AG04449 (cell line): ENCODE measurements around the gene GPX2.

ENCODE experiments used
- CTCF ChIA-PET: fragments of 350-600 bp; formaldehyde crosslinking; extraction: SDS; loops from one replicate; lab custom pipeline; 2021; ENCODE audit warnings: antibody characterized with exemption; lab: Yijun Ruan, JAX
- POLR2A ChIA-PET: fragments of 400-600, 350-600 bp; formaldehyde crosslinking; extraction: SDS; loops from one replicate; lab custom pipeline; 2020; ENCODE audit warnings: antibody characterized with exemption, inconsistent platforms; lab: Yijun Ruan, JAX
- DNase-seq: peaks from one replicate; pipeline ENCODE4 v3.0.0-alpha.2; 2010; ENCODE audit warnings: low read depth, low spot score
- H3K4me3 ChIP-seq: 2 replicates; pipeline ENCODE4 v1.5.1; 2011; ENCODE audit warnings: low read depth, mild to moderate bottlenecking, control low read depth, low read length
- TF ChIP-seq, protein P1 (sequence below): IDR thresholded peaks from one replicate; pipeline ENCODE4 v1.5.1; 2011; ENCODE audit warnings: mild to moderate bottlenecking, moderate library complexity, low read length, control low read depth, inconsistent platforms; ENCODE audit not compliant: insufficient read depth; ENCODE audit errors: missing control alignments

GPX2 gene

DNA sequence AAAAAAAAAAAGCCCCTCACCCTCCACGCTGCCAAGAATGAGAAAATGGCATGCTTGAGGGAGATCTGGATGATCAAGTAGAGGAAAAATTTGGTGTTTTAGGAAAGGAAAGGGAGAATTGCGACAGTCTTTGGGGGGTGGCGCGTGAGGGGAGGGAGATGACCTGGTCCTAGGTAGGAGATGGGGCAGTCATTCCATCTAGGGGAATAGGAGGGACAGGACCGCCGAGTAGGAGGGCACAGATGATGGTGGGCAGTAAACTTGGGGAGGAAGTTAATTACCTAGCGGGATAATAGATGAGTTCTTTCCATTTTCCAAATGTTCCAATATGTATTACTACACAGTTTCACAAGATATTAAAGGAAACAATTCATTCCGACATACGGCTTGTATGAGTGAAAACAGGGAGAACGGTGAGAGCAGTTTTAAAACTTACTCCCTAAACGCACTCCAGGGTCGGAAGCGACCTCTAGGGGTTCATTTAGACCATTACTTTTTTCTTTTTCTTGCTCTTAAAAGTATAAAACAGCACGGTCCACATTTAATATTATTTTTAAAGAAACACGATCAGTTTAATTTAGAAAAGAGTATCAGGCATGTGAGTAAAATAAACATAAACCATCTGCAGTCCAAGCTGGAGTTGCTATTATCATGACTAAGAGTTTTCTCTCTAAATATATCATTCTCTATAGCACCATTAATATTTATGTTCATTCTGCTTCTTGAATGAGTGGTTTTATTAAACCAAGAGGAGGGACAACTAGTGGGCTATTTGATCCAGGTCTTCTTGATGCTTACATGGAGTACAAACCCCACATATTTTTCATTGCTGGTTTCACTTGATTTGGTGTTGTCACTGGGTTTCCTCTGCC lies 41.1 kb upstream of the GPX2 start:
- POLR2A ChIA-PET = no interaction called here
- CTCF ChIA-PET = interaction anchor here (0.8 to 16.5 kb wide), 13 partner anchors 10 to 559 kb away, joined by 3 to 277 read pairs (median 5); partner anchors contain the start of gene RAB15
- peak; percentile 24 for DNase-seq
- peak overlapping the region; percentile 42 for H3K4me3 ChIP-seq
- TF ChIP-seq, protein P1, sequence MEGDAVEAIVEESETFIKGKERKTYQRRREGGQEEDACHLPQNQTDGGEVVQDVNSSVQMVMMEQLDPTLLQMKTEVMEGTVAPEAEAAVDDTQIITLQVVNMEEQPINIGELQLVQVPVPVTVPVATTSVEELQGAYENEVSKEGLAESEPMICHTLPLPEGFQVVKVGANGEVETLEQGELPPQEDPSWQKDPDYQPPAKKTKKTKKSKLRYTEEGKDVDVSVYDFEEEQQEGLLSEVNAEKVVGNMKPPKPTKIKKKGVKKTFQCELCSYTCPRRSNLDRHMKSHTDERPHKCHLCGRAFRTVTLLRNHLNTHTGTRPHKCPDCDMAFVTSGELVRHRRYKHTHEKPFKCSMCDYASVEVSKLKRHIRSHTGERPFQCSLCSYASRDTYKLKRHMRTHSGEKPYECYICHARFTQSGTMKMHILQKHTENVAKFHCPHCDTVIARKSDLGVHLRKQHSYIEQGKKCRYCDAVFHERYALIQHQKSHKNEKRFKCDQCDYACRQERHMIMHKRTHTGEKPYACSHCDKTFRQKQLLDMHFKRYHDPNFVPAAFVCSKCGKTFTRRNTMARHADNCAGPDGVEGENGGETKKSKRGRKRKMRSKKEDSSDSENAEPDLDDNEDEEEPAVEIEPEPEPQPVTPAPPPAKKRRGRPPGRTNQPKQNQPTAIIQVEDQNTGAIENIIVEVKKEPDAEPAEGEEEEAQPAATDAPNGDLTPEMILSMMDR = peak; percentile 59

DNA sequence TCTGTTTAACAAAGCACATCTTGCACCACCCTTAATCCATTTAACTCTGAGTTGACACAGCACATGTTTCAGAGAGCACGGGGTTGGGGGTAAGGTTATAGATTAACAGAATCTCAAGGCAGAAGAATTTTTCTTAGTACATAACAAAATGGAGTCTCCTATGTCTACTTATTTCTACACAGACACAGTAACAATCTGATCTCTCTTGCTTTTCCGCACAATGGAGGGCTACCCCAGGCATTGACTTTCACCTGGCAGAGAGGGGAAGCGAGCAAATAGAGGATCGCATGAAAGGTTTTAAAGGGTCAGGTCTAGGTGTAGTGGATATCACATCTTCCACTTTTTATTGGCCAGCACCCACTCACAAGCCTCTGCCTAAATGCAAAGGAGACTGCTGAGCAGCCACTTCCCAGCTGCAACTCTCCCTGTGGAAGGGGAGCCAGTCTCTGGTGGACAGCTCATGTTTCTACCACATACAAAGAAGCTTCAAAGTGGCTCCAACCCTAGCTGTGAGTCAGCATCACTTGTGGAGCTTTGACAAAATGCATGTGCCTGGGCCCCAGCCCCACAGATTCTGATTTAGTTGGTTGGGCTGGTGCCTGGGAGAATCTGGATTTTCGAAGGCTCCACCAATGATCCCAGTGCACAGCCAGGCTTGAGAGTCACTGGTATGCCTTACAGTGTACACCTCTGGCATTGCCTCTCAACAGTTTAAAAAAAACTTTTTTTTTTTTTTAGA lies 37.0 kb upstream of the GPX2 start:
- ChIA-PET CTCF (interaction anchor here (1.0 to 16.5 kb wide), 4 partner anchors 10 to 156 kb away, joined by 3 to 277 read pairs (median 95); no protein-coding TSS in a partner anchor), POLR2A (interaction anchor here (0.6 kb wide), 1 partner anchor 8 kb away, joined by 3 read pairs; no protein-coding TSS in a partner anchor)
- no peak overlapping the region for H3K4me3 ChIP-seq
- TF ChIP-seq, protein P1 = no peak
- DNase-seq = no peak

DNA sequence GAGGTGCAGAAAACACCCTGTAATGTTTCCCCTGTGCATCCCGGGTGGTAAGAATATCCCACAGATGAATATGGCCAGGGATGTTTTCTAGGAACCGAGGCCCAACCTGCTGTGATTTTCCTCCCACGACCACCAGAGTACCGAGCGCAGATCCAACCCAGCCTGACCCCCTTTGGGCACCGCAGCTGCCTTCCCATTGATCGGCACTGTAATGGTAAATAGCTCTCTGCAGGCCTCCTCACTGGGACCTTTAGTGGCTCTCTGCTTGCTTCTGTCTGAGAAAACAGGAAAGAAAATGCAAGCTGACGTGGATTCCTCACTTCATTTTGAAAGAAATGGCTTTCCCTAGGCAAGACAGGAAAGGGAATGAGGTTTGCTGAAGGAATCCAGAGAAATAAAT lies 32.0 kb upstream of the GPX2 start:
- ChIA-PET CTCF (interaction anchor here (1.3 to 9.1 kb wide), 2 partner anchors 10 to 45 kb away, joined by 7 to 111 read pairs; partner anchors contain the start of gene FNTB), POLR2A (interaction anchor here (1.1 kb wide), 1 partner anchor 12 kb away, joined by 6 read pairs; the partner anchor contains the start of gene FNTB)
- no peak overlapping the region for H3K4me3 ChIP-seq
- TF ChIP-seq, protein P1 = no peak
- no peak for DNase-seq

DNA sequence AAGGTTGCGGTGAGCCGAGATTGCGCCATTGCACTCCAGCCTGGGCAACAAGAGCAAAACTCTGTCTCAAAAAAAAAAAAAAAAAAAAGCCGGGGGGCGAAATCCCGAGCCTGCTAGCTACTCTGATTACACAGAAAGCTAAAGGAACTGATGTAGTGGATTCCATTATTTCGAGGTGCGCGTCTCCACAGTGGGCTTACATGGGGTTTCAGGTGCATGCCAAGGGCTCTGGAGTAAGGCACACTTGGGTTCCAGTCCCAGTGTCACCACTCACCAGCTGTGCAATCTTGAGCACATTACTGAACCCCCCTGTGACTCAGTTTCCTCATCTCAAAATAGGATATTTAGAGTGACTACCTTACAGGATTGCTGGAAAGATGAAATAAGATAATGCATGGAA lies 31.3 kb upstream of the GPX2 start:
- no peak overlapping the region for H3K4me3 ChIP-seq
- DNase-seq = no peak
- ChIA-PET CTCF (interaction anchor here (9.1 kb wide), 1 partner anchor 10 kb away, joined by 111 read pairs; the partner anchor contains the start of gene FNTB), POLR2A (no interaction called here)
- TF ChIP-seq, protein P1 = no peak

DNA sequence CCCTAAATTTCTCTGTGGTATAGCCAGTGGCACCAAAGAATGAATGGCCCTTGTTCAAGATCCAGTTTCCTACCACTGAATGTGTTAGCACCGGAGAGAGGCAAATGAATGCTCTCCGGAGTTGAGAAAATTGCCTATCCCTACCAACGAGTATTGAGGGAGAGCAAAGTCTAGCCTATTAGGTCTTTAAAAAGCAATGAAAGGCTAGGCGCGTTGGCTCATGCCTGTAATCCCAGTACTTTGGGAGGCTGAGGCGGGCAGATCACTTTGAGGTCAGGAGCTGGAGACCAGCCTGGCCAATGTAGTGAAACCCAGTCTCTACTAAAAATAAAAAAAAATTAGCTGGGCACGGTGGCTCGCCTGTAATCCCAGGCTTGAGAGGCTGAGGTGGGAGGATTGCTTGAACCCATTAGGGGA lies 30.5 kb upstream of the GPX2 start:
- no peak overlapping the region for H3K4me3 ChIP-seq
- no peak for DNase-seq
- TF ChIP-seq, protein P1 = no peak
- CTCF ChIA-PET = interaction anchor here (9.1 kb wide), 1 partner anchor 11 kb away, joined by 111 read pairs; the partner anchor contains the start of gene FNTB
- POLR2A ChIA-PET = no interaction called here
